Hematopoietic multipotent progenitor cell treated with erythropoietin and hydrocortisone succinate and interleukin-3 and kit ligand, for 4 days (in vitro differentiated cells): ENCODE measurements around the gene LRCOL1.

Experiments
- DNase-seq: peaks from one replicate; pipeline ENCODE4 v3.0.0-alpha.2; 2015

The LRCOL1 gene

DNA sequence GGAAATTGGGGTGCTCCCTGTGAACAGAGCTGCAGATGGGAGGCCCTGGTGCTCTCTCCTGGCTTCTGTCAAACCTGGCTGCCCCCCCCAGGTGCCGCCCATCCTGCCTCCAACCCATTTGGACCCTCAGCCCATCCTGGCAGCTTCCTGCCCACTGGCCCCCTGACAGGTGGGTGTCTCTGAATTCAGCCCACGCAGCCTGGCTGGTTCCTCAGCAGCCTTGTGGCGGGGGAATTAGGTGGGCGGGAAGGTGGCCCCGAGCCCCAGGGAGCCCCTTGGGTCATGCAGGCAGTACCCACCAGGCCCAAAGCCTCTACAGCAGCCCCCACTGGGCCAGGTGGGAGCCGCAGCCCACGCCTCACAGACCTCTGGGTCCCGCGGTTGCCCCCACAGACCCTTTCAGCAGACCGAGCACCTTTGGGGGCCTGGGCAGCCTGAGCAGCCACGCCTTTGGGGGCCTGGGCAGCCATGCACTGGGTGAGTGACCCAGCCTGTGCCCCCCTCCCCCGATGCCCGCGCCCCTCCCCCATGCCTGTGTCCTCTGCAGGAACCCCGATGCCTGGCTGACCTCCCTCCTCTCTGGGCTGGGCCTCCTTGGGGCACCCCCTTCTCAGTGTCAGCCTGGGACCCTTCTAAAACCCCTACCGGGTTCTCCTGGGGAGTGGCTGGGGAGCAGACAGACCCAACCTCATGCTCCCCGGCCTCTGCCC is 28.9 kb downstream of the LRCOL1 start:
- DNase-seq = no peak

DNA sequence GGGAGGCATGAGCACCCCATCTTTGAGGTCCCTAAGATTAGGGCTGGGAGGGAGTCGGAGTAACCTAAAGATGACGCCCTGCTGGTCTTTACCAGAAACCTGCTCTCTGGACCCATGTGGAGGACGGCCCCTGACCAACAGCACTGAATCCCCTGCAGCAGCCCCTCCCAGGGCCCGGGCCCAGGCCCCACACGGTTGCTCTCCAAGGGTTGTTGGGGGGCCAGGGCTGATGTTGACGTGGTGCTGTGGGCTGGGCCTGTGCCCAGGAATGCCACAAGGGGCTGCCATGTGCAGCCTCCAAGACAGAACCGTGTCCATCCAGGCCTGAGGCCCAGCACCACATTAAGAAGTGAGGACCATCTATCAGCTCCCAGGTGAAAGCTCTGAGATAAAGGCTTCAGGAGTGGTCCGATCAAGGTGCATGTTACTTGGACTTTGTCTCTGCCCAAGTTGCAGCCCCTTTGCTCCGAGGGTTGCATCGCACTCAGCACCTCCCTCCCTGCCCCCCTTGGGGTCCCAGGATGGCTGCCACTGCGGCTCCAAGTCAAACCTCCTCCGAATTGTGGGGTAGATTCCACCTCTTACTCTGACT is 29.6 kb downstream of the LRCOL1 start:
- no peak for DNase-seq

GRCh38 chr12:132579744-132580143 is 30.6 kb downstream of the LRCOL1 start:
- DNase-seq = no peak

- DNase-seq = no peak
These were observed 31.6 kb downstream of the LRCOL1 start for GRCh38 chr12:132578826-132579225.

DNA sequence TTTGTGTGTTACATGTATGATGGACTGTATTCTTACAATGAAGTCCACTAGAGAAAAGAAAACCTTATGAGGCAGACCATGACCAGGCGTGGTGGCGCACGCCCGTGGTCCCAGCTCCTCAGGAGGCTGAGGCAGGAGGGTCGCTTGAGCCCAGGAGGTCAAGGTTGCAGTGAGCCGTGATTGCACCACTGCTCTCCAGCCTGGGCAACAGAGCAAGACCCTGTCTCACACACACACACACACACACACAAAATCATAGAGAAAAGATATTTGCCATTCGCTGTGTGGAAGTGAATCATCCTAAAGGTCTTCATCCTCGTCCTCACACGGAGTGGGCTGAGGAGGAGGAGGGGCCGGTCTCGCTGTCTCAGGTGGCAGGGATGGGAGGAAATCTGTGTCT is 32.3 kb downstream of the LRCOL1 start:
- DNase-seq = no peak

GRCh38 chr12:132577191-132577920 is 33.0 kb downstream of the LRCOL1 start:
- no peak for DNase-seq

- DNase-seq = no peak
These were observed 33.7 kb downstream of the LRCOL1 start for GRCh38 chr12:132576701-132577100.

DNA sequence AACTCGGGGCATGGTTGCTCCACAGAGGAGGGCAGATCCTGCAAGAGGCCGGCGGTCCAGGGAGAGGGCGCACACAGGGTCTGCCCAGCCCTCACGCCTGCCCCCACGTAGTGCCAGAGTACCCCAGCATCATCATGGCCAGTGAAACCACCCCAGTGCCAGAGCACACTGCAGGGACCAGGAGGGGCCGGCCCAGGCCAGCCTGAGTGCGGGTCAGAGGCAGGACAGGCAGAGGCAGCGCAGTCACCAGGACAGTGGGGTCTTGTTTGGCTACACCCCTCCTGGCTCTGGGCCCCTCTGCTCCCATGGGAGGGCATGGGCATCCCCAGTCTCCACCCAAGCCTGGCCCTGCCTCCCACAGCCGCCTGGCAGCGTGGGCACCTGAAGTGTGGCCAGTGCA is 34.7 kb downstream of the LRCOL1 start:
- no peak for DNase-seq

GRCh38 chr12:132574271-132574996 is 35.9 kb downstream of the LRCOL1 start:
- DNase-seq = no peak

GRCh38 chr12:132572801-132573760 is 37.3 kb downstream of the LRCOL1 start:
- no peak for DNase-seq

GRCh38 chr12:132572106-132572505 is 38.3 kb downstream of the LRCOL1 start:
- DNase-seq = no peak

DNA sequence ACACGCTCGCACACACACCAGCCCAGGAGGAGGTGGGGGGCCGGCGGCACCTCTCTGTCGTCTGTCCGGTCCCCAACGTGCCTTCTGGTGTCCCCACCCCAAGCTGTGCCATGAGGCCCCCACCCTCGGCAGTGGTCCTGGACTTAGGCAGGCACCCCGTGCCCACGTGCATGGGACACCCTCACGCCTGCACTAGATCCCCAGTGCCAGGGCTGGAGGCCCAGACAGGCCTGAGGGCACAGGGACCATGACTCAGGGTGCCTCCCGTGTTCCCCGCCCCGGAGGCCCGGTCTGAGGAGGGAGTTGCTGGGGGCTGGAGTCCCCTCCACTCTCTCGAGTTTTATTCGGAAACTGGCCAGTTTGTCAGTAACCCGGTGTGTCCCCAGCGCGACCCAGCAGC is 38.8 kb downstream of the LRCOL1 start:
- DNase-seq = no peak

GRCh38 chr12:132571051-132571450 is 39.3 kb downstream of the LRCOL1 start:
- DNase-seq = no peak

DNA sequence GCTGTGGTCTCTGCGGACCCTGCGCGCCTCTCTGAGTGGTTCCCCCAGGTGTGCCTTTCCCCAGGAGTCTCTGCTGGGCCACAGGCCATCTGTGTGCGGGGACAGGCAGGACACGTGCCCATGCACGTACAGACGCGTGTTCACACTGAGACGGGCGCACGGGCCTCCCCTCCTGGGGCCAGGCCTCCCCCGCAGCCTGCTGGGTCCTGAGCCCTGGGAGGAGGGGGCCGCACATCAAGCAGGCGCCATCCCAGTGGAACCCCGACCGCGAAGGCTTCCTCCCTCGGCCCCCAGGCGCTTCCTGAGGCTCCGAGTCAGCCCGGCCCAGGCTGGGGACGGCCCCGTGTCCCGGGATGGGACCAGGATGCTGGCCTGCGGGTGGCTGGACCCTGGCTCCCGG is 39.7 kb downstream of the LRCOL1 start:
- DNase-seq = no peak

DNA sequence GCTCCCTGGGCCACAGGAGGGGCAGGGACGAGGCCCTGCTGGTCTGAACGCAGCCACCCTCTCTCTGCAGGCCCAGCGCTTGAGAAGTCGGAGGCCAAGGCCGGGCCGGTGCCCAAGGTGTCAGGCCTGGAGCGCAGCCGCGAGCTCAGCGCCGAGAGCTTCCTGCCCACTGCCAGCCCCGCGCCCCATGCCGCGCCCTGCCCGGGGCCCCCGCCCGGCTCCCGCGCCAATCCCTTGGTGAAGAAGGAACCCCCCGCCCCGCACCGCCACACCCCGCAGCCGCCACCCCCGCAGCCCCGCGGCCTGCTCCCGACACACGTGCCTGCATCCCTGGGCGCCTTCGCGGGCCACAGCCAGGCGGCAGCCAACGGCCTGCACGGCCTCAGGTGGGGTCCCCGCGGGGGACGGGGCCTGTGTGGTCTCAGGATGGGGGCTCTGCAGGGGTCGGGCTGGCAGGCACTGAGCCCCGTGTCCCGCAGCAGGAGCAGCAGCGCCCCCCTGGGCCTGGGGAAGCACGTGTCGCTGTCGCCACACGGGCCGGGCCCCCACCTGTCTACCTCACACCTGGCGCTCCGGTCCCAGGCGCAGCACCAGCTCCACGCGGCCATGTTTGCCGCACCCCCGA is 40.4 kb downstream of the LRCOL1 start:
- DNase-seq = no peak

DNA sequence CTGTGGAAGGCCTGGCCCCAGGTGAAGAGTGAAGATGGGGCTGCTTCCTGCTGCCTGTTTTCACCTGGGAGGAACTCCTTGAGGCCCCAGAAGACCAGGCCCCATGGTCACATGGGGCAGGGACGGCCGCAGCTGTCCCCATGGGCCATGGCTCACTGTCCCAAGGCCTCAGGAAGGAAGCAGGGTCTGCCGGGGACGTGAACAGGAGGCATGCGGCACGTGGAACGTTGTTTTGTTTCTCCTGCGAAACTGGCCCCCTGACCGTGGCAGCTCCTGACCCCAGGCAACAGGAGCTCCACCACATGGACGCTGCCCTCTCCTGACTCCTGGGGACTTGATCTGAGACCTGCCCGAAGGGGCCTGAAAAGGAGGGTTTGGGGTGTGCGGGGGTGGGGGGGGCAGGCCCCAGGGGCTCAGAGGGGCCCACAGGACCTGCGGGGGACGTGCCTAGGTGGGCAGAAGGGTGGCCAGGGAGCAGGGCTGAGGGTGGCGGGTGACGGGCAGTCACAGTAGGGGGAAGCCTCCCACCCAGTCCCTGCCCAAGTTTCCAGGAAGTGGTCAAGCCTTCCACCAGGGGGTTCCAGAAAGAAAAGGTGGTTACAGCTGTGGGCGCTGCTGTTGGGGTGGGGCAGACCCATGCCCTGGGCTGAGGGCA is 41.4 kb downstream of the LRCOL1 start:
- no peak for DNase-seq

DNA sequence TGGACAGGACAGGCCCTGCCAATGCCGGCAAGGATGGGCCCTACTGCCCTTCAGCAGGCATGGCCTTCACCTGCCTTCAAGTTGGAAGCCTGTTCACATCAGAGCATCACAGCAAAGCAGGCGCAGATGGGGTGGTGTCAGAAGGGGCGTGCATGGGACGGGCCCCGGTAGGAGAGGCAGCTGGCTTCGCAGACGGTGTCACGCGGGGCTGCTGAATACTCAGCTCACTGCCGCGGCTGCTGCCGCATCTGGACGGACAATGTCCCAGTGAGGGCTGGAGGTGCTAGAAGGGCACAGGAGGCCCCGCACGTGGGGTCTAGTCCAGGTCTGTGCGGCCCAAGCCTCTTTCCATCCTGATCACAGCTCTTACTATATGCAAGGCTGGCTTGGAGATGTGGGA is 42.1 kb downstream of the LRCOL1 start:
- no peak for DNase-seq

DNA sequence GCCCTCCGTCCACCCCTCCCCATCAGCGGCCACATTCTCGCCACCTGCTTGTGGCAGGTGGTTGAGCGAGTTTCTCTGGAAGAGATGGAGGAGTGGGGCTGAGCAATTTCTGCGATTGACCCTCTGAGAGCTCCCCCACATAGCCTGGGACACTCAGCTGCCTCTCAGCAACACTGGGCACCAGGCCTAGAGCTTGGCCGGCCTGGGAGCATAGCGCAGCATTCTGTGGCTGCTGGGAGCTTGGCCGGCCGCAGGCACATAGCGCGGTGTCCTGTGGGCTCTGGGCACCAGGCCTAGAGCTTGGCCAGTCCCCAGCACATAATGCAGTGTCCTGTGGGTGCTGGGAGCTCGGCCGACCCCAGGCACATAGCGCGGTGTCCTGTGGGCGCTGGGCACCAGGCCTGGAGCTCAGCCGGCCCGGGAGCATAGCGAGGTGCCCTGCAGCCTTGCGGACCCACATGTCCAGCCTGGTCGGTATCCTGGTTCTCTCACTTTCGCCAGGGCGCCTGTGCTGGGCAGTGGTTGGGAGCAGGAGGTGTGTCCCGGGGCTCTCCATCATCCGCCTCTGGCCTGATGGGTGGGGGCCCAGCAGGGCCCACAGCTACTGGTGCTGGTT is 43.8 kb downstream of the LRCOL1 start:
- no peak for DNase-seq

GRCh38 chr12:132565365-132565764 is 45.0 kb downstream of the LRCOL1 start:
- DNase-seq = no peak

GRCh38 chr12:132563911-132564310 is 46.5 kb downstream of the LRCOL1 start:
- no peak for DNase-seq

DNA sequence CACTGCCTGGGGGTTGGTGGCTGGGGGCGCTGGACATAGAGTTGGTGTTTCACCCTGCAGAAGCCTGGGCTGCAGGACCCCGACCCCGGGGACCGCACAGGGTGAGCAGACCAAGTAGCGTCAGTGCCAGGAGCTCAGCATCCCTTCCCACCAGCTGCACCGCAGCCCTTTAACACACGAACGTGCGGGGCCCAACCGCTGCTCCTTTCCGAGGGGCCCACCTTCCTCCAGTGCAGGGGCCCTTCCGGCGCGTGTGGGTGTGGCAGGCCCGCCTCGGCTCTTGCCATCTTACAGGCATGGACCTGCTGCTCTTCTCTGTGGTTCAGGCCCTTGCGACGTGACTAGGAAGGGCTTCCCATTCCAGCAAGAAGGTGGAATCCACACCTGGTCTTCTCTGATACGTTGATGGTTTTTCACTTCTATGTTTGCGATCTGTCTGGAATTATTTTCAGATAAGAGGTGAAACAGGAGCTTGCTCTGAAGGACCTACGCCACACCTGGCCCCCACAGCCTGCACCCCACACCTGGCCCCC is 47.8 kb downstream of the LRCOL1 start:
- DNase-seq = no peak
